ENCODE results near the gene RNASE4.
"Not testable (repeated sequence)": the region's sequence is repeated elsewhere in the genome, so short reads cannot be mapped to it uniquely, and the experiment has no call there.

Gene RNASE4

DNA sequence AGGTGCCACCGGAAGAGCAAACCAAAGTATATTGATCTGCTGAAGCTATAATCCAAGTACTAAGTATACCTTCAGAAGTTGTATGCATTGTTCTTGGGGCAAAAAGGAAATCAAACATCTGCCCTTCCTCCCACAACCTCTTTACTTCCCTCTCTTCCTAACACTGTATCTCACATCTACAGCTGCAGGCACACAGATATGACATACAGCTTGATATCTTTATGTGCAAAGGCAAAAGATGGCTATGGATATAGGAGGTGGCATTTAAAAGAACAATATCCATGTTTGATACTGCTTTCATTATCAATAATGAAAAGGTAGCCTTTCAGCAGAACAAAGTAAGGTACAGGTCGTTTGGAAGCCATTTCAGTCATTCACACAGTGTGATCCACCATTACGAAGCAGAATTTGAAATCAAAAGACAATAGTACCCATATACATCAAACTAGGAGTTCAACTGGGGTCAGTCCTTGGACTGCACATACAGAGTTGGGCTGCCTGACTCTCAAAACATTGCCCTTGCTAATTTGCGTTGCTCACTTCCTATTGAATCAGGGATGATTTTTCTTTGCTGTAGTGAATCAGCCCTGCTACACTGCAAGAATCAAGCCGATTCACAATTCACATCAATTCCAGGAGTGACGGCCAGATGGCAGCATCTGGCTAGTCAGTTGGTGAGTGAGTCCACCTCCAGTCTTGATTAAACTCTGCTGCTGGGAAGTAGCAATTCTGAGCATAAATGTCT lies 13.1 kb downstream of the RNASE4 start:
- H3K4me3 ChIP-seq (ENCODE audit: low read depth, low read length): no peak overlapping the region

DNA sequence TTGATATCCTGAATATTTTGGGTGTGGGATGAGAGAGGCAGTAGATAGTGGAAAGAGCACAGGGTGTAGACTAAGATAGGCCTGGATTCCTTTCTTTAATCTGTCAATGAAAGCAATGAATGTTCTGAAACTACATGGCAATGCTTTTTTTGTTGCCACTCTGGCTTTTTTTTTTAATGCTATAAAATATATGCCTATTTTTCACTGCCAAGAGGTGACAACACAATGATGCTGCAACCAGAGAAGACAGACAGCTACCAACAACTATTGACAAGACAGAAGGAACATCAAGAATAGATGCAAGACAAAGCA lies 13.6 kb downstream of the RNASE4 start:
- no peak overlapping the region for H3K4me3 ChIP-seq (ENCODE audit: low read depth, low read length)

GRCh38 chr14:20698934-20699333 lies 14.6 kb downstream of the RNASE4 start:
- no peak overlapping the region for H3K4me3 ChIP-seq (ENCODE audit: low read depth, low read length)

DNA sequence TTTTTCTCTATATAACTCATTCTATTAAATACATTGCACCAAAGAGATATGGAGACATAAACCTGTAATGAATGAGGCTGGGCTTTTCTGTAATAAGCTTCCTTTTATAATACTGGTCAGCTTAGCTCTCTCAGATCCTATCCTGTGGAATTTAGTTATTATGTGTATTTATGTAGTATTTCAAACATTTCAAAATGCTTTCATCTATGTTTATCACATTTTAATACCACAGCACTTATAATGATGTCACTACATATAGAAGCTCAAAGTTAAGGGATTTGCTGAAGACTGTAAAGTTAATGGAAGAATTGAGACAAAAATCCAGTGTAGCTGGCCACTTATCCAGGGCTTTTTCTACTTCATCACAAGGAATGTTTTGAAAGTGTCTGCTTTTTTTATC lies 15.6 kb downstream of the RNASE4 start:
- no peak overlapping the region for H3K4me3 ChIP-seq (ENCODE audit: low read depth, low read length)

- not testable (repeated sequence) for H3K4me3 ChIP-seq (ENCODE audit: low read depth, low read length)
These were observed 16.6 kb downstream of the RNASE4 start for GRCh38 chr14:20700965-20701364.

DNA sequence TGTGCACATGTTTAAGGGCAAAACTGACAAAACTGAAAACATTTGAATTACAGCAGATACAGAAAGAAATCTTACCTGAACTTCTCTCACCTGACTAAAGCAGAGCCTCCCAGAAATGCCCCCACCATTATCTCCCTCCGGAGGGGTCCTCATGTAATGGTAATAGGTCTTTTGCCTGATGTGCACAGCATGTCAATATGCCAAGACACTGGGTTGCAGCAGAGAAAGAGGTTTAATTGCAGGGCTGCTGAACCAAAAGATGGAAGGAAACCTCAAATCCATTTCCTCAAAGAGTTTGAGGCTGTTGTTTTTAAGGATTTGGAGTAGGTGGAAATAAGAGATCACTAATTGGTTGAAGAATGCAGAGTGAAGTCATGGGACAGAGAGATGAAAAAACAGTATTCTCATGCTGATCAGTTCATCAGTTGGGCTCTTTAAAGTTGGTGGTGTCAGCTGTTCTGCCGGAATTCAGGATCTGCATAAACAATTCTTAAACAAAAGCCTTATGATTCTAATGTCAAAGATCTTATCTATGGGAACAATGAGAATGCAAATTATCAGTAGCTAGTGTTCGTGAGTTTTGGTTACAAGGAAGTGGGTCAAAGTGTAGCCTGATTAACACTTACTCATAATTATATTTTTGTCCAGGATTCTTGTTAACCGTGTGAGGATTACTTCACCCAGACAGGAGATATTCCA lies 22.4 kb downstream of the RNASE4 start:
- no peak overlapping the region for H3K4me3 ChIP-seq (ENCODE audit: low read depth, low read length)

GRCh38 chr14:20707622-20708021 lies 23.3 kb downstream of the RNASE4 start:
- H3K4me3 ChIP-seq (ENCODE audit: low read depth, low read length): no peak overlapping the region

DNA sequence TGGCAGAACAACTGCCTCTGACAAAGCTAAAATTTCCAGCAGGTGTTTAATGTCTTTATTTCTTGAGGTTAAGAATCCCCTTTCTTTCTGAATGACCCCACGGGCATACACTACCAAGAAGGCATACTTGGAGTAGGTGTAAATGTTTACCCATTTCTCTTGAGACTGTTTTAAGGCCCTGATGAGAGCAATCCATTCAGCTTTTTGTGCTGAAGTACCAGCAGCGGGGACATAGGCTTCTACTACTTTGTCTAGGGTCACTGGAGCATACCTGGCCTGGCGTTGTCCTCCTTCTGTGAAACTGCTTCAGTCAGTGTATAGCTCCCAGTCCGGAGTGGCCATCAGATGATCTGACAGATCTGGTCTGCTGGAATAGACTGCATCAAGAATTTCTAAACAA lies 26.9 kb downstream of the RNASE4 start:
- H3K4me3 ChIP-seq (ENCODE audit: low read depth, low read length): no peak overlapping the region

DNA sequence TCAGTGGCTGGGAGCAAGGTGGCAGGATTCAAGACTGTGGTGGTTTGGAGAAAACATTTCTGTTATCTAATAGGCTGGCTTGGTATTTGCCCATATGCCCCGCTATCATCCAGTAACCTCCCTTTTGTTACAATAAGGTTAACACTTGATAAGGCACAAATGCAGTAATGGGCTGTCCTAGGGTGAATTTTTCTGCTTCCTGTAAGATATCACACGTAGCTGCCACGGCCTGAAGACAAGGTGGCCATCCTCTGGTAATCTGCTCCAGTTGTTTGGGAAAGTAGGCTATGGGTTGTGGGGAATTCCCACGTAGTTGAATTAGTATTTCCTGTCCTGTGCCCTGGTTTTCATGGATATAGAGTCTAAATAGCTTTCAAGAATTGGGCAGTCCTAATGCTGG lies 27.3 kb downstream of the RNASE4 start:
- no peak overlapping the region for H3K4me3 ChIP-seq (ENCODE audit: low read depth, low read length)

DNA sequence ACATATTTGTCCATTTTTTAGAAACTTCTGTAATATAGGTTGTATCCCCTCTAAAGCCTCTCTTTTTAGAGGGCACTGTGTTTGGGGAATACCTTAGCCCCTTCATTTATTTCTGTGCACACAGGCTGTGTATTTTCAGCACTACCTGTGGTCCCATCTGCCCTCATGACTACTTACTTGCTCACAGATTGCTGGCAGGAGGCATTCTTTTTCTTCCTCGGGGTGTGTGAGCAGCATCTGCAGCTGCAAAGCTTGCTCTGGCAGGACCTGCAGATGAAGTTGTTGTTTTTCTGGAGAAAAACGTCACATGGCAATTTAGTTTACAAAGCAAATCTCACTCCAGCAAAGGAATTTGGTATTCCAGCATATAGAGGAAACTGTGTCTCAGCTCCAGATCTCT lies 28.5 kb downstream of the RNASE4 start:
- no peak overlapping the region for H3K4me3 ChIP-seq (ENCODE audit: low read depth, low read length)

- H3K4me3 ChIP-seq (ENCODE audit: low read depth, low read length): no peak overlapping the region
These were observed 30.4 kb downstream of the RNASE4 start for GRCh38 chr14:20714593-20715250.

DNA sequence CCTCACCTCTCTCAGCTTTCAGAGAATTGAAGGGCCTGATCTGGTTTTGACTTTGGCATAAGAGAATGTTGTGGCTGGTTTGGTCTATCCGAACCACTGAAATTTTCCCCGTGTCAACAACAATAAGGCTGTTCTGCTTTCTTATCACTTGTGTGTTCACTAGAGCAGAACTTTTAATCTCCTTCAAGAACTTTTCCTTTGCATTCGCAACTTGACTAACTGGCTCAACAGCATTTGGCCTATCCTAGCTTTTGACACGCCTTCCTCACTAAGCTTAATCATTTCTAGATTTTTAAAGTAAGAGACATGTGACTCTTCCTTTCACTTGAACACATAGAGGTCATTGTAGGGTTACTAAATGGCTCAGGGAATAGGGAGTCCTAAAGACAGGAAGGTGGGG lies 35.4 kb downstream of the RNASE4 start:
- H3K4me3 ChIP-seq (ENCODE audit: low read depth, low read length): no peak overlapping the region

DNA sequence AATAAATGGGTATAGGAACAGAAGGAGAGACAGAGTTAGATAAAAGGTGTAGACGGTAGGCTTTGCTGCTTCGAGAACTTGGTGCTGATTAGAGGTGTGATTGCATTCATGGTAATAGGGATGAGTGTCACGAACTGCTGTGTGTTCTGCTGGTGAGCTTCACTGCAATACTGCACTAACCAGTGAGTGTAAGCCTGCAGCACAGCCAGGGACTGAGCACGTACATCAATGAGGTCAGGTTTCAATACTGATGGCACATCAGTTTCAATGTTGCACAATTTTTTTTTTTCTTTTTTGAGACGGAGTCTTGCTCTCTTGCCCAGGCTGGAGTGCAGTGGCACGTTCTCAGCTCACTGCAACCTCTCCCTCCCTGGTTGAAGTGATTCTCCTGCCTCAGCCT lies 36.4 kb downstream of the RNASE4 start:
- H3K4me3 ChIP-seq (ENCODE audit: low read depth, low read length): no peak overlapping the region

DNA sequence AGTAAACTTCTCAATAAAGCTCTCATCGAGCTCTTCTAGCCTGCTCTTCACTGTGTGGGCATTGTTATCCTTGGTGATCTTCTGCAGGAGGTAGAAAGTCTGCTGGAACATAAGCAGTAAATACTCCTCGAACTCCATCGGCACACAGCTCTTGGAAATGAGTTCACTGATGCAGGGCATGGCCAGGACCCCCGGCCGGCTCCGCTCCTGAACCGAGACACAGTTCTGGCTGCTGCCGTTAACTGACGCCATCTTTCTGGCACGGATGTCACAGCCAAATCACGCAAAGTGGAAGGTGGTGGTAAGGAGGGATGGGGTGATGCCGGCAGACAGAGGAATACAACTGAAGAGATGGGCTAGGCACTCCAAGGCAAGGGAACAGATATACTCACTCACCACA lies 37.7 kb downstream of the RNASE4 start:
- no peak overlapping the region for H3K4me3 ChIP-seq (ENCODE audit: low read depth, low read length)

- no peak overlapping the region for H3K4me3 ChIP-seq (ENCODE audit: low read depth, low read length)
These were observed 39.1 kb downstream of the RNASE4 start for GRCh38 chr14:20723488-20723887.

DNA sequence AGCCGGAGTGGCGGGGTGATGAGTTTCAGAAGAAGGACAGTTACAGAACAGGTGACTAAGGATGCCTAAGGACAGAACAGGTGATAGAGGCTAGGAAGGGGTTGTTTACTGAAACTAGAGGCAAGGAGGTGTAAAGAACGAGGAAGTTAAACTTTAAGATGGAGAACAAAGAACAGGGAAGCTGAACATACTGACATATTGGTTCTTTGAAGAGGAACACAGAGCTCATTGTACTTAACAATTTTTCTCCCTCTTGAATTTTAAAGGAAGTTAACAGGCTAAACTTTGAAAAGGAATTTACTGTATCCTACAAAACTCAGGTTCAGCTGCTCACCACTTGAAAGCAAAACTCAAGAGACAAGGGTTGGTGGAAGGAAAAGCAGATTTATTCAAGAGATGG lies 41.8 kb downstream of the RNASE4 start:
- H3K4me3 ChIP-seq (ENCODE audit: low read depth, low read length): not testable (repeated sequence)

DNA sequence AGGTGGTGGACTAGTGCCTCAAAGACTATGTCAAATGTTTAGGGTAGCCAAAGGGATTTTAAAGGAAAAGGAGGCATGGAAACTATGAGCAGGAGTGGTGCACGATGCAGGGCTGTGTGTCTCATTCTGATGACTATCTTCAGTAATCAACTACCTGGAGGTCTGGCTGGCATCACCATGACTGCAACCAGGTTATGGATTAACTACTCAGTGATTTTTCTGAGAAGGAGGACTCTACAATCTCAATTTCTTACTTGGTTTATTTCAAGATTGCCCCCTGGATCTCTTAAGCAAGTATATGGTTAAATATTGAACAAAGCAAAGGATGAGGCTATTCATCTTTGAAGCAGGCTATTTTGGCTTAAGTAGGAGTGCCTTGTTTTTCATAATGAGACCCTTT lies 42.2 kb downstream of the RNASE4 start:
- H3K4me3 ChIP-seq (ENCODE audit: low read depth, low read length): no peak overlapping the region

- no peak overlapping the region for H3K4me3 ChIP-seq (ENCODE audit: low read depth, low read length)
These were observed 46.5 kb downstream of the RNASE4 start for GRCh38 chr14:20730891-20731290.

DNA sequence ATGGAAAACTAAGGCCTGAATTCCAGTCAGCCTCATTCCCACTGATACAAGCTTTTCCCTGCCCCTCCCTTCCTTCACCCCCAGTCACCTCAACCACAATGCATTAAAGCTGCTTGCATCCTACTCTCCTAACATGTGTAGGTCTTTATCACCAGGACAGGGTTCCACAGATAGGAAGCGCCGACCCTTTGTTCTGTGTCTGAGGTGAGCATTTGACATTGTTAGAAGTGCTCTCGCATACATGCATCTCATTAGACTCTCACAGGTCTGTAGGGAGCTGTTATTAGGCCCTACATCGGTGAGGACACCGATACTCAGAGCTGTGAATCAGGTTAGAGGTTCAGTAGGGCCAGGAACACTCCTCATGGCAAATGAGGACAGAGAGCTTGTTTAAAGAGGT lies 48.1 kb downstream of the RNASE4 start:
- no peak overlapping the region for H3K4me3 ChIP-seq (ENCODE audit: low read depth, low read length)

GRCh38 chr14:20732979-20733635 lies 48.7 kb downstream of the RNASE4 start:
- no peak overlapping the region for H3K4me3 ChIP-seq (ENCODE audit: low read depth, low read length)

DNA sequence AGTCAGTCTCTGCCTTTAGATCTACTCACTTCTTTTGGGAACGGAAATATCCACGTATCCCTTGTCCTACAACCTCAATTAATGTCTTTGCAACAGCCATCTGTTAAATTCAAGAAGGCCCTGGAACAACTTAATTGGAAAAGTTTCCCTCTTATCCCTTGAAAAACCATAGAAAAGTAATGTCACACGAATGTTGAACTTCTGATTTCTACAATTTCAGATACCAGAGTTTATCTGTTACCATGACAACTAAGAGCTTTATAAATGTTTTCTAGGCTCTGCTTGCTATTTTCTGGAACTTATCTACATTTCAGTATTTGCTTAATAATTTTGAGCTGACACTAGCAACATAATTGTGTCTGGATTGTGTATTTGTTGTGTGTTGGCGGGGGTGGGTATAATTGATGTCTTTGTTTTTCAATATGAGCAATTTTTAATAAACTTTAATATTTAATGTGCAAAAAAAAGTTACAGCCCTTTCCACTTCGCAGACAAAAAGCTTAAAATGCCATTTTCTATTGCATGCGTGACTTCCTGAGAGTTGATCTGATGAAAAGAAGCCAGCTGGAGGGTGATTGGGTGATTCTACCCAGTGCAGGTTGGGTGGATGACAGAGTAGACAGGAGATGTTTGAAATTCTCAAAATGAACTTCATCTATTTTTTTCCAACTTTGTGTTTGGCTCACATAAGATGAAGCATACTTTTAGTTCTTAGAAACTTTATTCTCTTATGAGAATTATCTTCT lies 49.5 kb downstream of the RNASE4 start:
- no peak overlapping the region for H3K4me3 ChIP-seq (ENCODE audit: low read depth, low read length)

All from iPS-11a (cell line).